GM10847 (cell line): Measurements from ENCODE around the gene ACBD3.

Experiments
- POLR2A ChIP-seq: IDR thresholded peaks from 2 replicates; pipeline ENCODE4 v1.6.1; 2011; ENCODE audit not compliant: insufficient read length; ENCODE audit errors: extremely low read depth

Gene ACBD3

GRCh38 chr1:226204198-226204597 is 17.7 kb upstream of the ACBD3 start:
- TF ChIP-seq POLR2A: no peak

- TF ChIP-seq POLR2A: no peak
Measured at GRCh38 chr1:226203655-226204054, 17.1 kb upstream of the ACBD3 start.

GRCh38 chr1:226203240-226203639 is 16.7 kb upstream of the ACBD3 start:
- TF ChIP-seq POLR2A: no peak

GRCh38 chr1:226202246-226202645 is 15.7 kb upstream of the ACBD3 start:
- no peak for TF ChIP-seq POLR2A

GRCh38 chr1:226201029-226201593 is 14.6 kb upstream of the ACBD3 start:
- no peak for TF ChIP-seq POLR2A

- no peak for TF ChIP-seq POLR2A
Measured at GRCh38 chr1:226199971-226200370, 13.4 kb upstream of the ACBD3 start.

GRCh38 chr1:226195144-226195543 is 8.6 kb upstream of the ACBD3 start:
- TF ChIP-seq POLR2A: no peak

GRCh38 chr1:226187380-226187779 is 839 bp upstream of the ACBD3 start:
- TF ChIP-seq POLR2A: no peak

- no peak for TF ChIP-seq POLR2A
Measured at GRCh38 chr1:226187019-226187322, 430 bp upstream of the ACBD3 start.

- TF ChIP-seq POLR2A: no peak
Measured at GRCh38 chr1:226185141-226186036, 1.2 kb downstream of the ACBD3 start.

- TF ChIP-seq POLR2A: no peak
Measured at GRCh38 chr1:226181996-226182714, 4.4 kb downstream of the ACBD3 start.

- TF ChIP-seq POLR2A: no peak
Measured at GRCh38 chr1:226176870-226177269, 9.7 kb downstream of the ACBD3 start.

- no peak for TF ChIP-seq POLR2A
Measured at GRCh38 chr1:226172589-226172988, 14.0 kb downstream of the ACBD3 start.

- TF ChIP-seq POLR2A: no peak
Measured at GRCh38 chr1:226166341-226166740, 20.2 kb downstream of the ACBD3 start.

- TF ChIP-seq POLR2A: no peak
Measured at GRCh38 chr1:226164154-226164553, 22.4 kb downstream of the ACBD3 start.

GRCh38 chr1:226162898-226163297 is 23.6 kb downstream of the ACBD3 start:
- no peak for TF ChIP-seq POLR2A

GRCh38 chr1:226158983-226159382 is 27.6 kb downstream of the ACBD3 start:
- TF ChIP-seq POLR2A: no peak

- TF ChIP-seq POLR2A: no peak
Measured at GRCh38 chr1:226158457-226158856, 28.1 kb downstream of the ACBD3 start.
